NCI-H2029 treated with DMSO at 0.1 percent for 48 hours (cell line): ENCODE data around the gene SMIM38.

Source experiments
- DNase-seq: peaks from one replicate; lab custom pipeline; 2025; lab: John Stamatoyannopoulos, UW

The SMIM38 gene

DNA sequence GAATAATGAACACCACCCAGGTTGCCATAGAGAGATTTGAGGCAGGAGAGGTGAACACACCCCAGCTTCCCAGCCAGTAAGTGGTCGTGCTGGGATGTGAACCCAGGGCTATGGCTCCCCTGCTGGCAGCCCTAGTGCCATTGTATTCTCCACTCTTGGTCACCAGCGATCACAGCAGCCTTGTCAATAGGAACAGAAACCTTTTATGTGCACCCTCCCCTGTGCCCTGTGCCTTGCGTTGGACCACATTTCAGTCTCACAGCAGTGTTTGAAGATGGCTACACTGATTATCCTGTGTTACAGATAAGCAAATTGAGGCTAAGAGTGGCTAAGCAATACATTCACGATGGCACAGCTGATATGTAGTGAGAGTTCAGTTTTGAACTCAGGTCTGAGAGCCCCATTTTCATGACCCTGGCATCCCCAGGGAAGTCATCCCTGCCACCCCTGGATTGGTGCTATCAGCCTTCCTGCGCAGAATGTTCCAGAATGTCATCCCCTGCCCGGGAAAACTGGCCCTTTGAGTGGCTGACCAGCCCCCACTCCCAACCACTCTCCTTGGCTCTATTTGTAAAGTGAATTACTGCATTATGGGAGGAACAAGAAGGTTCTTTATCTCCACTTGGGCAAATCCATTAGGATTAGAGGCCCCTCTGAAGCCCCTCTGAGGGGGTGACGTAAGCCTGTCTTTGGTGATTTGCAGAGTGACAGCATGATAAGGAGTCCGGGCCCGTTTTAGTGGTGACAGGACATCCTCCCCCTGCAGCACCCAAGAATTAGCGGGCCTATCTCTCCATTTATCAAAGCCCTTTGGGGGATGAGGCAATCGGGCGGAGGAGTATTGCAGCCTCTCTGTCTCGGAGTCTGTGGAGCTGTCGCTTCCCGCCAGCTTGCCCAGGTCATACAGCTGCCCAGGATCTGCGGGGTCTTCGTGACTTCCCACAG lies 30.9 kb downstream of the SMIM38 start:
- DNase-seq: no peak

GRCh38 chr11:69187540-69188065 lies 31.9 kb downstream of the SMIM38 start:
- DNase-seq: no peak

- no peak for DNase-seq
Measured at GRCh38 chr11:69189059-69189458, 33.3 kb downstream of the SMIM38 start.

DNA sequence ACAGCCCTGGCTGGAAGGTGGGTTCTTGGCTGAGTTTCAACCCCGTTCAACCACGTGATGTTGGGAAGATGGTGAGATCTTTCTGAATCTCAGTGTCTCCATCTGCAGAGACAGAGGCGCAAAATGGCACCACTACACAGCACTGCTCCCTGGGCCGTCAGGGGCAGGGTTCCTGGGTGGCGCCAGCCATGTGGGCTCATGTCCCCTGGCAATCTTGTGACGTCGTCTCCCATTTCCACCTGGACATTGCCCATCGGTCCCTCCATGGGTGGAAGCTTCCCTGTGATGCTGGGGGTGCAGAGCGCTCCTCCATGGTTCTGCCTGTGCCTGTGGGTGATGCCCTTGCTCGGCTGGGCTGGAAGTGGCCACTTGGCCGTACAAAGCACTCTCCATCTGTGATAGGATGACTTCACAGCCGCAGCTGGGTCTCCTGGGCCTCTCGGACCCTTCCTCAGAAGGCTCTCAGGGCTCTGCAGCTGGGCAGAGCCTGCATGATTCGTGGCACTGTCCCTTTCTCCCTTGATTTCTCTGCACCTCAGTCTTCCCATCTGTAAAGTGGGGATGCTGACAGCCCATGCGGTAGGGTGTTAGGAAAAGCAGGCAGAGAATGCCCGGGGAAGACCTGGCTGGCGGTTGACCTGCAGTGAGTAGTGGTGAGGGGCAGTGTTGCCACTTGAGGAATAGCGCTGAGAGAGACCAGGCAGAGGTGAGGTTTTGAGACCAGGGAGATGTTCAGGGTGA lies 35.2 kb downstream of the SMIM38 start:
- no peak for DNase-seq

DNA sequence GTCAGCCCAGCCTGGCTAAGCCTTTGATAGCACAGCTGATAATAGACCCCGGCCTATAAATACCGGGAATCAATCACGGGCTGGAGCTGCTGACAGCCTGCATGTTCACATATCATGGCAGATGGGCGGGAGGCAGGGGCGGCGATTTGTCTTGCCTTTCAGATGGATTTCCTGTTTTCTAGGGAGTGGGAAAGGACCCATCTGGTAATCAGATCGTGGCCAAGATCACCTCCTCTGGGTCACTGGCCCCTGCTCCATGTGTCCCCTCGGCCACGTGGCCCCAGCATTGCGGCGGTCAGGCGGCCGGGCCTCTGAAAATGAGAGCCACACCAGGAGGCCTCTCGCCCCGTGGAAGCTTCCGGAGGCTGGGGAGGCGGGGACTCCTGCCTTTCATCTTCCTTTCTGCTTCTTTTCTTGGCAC lies 36.6 kb downstream of the SMIM38 start:
- no peak for DNase-seq

- DNase-seq: no peak
Measured at GRCh38 chr11:69193151-69193550, 37.4 kb downstream of the SMIM38 start.

DNA sequence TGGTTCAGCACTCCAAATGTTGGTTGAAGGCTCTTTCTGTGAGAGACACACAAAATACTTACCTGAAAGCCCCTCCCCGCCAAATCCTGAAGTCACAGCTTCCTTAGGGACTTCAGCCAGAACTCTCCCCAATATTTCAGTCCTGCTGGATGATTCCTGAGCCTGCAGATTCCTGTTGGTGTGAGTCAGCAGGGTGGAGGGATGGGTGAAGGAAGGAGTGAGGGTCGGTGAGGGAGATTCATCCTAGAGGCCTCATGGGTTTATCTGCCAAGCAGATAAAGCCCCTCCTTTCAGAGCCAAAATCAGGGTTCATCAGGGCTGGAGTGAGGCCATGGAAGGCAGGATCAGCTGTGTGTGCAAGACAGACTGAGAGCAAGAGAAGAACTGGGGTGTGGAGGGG lies 37.9 kb downstream of the SMIM38 start:
- no peak for DNase-seq

DNA sequence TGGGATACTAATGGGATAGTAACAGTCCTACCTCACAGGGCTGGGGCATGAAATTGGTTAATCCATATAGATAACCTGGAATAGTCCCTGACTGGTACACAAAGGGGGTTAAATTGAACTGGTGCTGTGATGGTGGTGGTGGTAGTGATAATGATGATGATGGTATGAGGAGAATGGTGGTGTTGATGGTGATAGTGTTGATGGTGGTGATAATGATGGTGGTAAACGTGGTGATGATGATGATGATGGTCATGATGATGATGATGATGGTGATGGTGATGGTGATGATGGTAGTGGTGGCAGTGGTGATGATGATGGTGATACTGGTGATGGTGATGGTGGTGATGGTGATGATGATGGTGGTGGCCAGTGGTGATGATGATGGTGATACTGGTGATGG lies 38.7 kb downstream of the SMIM38 start:
- no peak for DNase-seq

- DNase-seq: no peak
Measured at GRCh38 chr11:69194956-69195355, 39.2 kb downstream of the SMIM38 start.

- no peak for DNase-seq
Measured at GRCh38 chr11:69195824-69196782, 40.4 kb downstream of the SMIM38 start.

DNA sequence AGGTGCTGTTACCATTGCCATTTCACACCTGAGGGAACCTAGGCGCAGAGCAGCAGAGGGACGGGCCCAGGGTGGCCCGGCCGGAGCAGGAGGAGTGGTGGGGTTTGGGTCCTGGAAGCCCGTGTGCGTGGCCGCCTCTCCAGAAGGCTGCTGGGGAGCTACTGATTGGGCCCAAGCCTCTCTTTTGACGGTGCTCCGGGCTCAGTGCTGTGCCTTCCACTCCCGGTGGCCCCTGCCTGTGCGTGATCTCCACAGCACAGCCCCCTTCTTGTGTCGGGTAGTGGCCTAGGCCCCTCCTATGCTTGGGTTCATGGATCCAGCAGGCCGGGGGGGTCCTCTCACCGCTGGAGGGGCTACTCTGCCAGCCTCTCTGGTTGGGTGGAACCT lies 41.0 kb downstream of the SMIM38 start:
- no peak for DNase-seq

GRCh38 chr11:69198891-69199582 lies 43.3 kb downstream of the SMIM38 start:
- no peak for DNase-seq

DNA sequence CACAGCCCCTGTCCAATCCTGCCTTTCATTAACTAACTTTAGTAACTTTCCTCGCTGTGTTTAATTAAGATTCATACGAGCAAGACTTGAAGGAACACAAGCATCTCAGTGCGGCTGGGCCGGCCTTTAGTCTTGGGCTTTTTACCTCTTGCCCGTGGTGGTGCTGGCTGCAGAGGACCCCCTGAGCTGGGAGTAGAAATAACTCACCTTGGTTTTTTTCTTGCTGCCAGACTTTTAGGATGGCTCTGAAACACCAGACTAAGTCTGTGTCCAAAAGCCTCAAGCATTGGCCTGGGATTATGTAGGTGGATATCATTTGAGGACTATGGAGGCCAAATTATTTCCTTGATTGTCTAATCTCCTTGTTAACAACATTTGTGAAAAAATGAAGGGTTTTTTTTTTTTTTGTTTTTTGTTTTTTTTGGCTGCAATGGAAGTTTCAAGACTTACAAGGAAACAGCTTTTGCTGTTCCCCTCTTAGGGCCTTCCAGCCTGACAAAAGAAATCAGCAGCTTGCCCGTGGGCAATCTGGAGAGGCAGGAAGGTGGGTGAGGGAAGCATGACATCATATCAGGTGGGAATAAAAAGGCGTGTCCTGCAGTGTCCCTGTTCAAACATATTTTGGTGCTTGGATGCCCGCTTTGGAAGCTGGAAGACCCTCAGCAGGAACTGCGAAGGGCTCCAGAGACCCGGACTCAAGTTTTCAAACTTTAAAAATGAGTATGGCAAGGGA lies 44.0 kb downstream of the SMIM38 start:
- DNase-seq: no peak

- DNase-seq: no peak
Measured at GRCh38 chr11:69200331-69201065, 44.8 kb downstream of the SMIM38 start.

DNA sequence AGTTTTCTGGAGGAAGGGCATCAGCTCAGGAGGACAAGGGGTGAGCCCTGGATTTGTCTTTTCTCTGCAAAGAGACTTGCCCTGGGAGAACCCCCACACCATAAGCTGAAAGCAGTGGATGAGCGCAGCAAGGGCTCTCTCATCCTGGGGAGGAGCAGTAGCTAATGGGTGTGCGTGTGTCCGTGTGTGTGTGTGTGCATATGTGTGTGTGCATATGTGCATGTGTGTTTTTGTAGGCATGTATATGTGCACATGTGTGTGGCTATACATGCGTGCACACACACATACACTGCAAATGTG lies 45.3 kb downstream of the SMIM38 start:
- DNase-seq: no peak

DNA sequence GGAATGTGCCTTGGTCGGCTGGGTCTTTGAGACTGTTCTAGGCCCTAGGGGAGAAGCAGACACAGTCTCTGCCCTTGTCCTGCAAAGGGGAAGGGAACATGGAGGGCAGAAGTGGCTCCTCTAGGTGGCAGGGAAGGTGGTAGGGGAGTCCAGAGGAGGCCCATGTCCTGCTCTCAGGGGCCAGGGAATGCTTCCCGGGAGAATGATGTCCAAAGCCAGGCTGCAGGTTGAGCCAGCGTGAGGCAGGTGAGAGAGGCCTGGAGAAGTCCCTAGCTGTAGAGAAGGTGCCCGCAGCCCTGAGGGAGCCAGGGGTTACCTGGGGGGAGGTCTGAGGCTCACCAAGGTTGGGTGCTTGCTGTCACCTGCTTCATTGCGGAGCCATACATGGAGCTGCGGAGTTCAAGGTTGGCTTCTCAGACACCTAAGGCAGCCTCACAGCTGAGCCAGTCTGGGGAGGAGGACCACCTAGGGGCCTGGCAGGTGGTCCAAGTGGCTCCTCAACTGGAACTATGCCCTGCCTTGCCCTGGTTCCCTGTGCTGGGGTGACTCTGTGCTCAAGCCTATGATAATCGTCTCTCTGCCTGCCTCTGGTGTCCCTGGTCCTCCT lies 46.1 kb downstream of the SMIM38 start:
- DNase-seq: no peak

GRCh38 chr11:69202511-69203221 lies 46.9 kb downstream of the SMIM38 start:
- DNase-seq: no peak

- DNase-seq: no peak
Measured at GRCh38 chr11:69203381-69203780, 47.6 kb downstream of the SMIM38 start.

GRCh38 chr11:69203901-69204245 lies 48.1 kb downstream of the SMIM38 start:
- no peak for DNase-seq
